HepG2 (cell line): ENCODE results near the gene OTUD7B. TPM values are rescaled to one million over a fixed set of nuclear protein-coding genes. Genes with fewer than 3 reads are reported as not detected.

Source experiments
- ATAC-seq: fragments of 200-7000 bp; cut with Tn5 transposase; 3 replicates; pipeline ENCODE4 v1.9.1; 2020; ENCODE audit warnings: mild to moderate bottlenecking, moderate library complexity
- BruUV-seq: library from RNA; stranded (reverse); fragments of 400-500 nt; replicated peaks from 2 replicates; lab custom pipeline; 2021; lab: Mats Ljungman, UMichigan
- CTCF ChIA-PET: fragments of 300-600 bp; formaldehyde crosslinking; extraction: SDS; loops from one replicate; lab custom pipeline; 2021; ENCODE audit warnings: low total read pairs, inconsistent platforms, low intra/inter-chr PET ratio; lab: Yijun Ruan, JAX
- POLR2A ChIA-PET: fragments of 350-600 bp; sonication (Branson Sonifier 250); formaldehyde crosslinking; loops from one replicate; lab custom pipeline; 2020; ENCODE audit warnings: antibody characterized with exemption, inconsistent platforms; lab: Yijun Ruan, JAX
- DNase-seq: peaks from one replicate; pipeline ENCODE4 v3.0.0-alpha.2; 2015; ENCODE audit warnings: low spot score
- FAIRE-seq: peaks from 3 replicates; lab custom pipeline; 2011; peaks lifted over from hg19 to GRCh38; lab: Jason Lieb, UNC
- H2AFZ ChIP-seq: one replicate; pipeline ENCODE4 v1.6.1; 2011; ENCODE audit warnings: low read length, inconsistent platforms
- H3K27ac ChIP-seq: fragments of 300-600 bp; 3 replicates; pipeline ENCODE4 v1.8.0; 2011; ENCODE audit warnings: mixed run types, mild to moderate bottlenecking, mixed read lengths, low read length, inconsistent platforms; ENCODE audit not compliant: insufficient read depth; ENCODE audit errors: extremely low read length
- H3K27me3 ChIP-seq, 2 experiments: fragments of 200-600 bp in 1 of 2; 2 replicates in 1 of 2; 3 replicates in 1 of 2; pipeline versions ENCODE4 v1.6.0 to v1.8.0; 2011; ENCODE audit warnings: low read length in 2 of 2, mild to moderate bottlenecking in 2 of 2, moderate library complexity in 2 of 2, inconsistent platforms in 1 of 2; ENCODE audit not compliant: insufficient read depth in 2 of 2, control insufficient read depth in 1 of 2
- H3K36me3 ChIP-seq, 2 experiments: fragments of 200-600 bp in 1 of 2; replicated peaks in 1 of 2; 2 replicates in 1 of 2; 3 replicates in 1 of 2; pipeline versions ENCODE4 v1.5.1 to v1.8.0; 2011; ENCODE audit warnings: low read length in 2 of 2, inconsistent platforms in 1 of 2; ENCODE audit not compliant: insufficient read depth in 2 of 2, control insufficient read depth in 1 of 2
- H3K4me1 ChIP-seq: 2 replicates; pipeline ENCODE4 v1.5.1; 2012; ENCODE audit warnings: low read length, inconsistent platforms; ENCODE audit not compliant: insufficient read depth
- H3K4me2 ChIP-seq: 2 replicates; pipeline ENCODE4 v1.6.0; 2011; ENCODE audit warnings: low read depth, low read length, inconsistent platforms
- H3K4me3 ChIP-seq, 3 experiments: fragments of 200-600 bp in 1 of 3; sonication (generic), shearing (Covaris generic) in 1 of 3; replicated peaks in 1 of 3; 2 replicates each; pipeline ENCODE4 v1.5.1; 2011 to 2016; ENCODE audit warnings: low read length in 3 of 3, inconsistent platforms in 2 of 3, low read depth in 2 of 3, mild to moderate bottlenecking in 2 of 3, control low read depth in 1 of 3, mixed read lengths in 1 of 3; ENCODE audit not compliant: insufficient read depth in 1 of 3
- H3K79me2 ChIP-seq: one replicate; pipeline ENCODE4 v1.6.1; 2011; ENCODE audit warnings: low read length, inconsistent platforms; ENCODE audit not compliant: insufficient read depth
- H3K9ac ChIP-seq: 2 replicates; pipeline ENCODE4 v1.6.0; 2011; ENCODE audit warnings: mild to moderate bottlenecking, low read depth, low read length, inconsistent platforms; ENCODE audit not compliant: insufficient read depth
- H3K9me3 ChIP-seq: 2 replicates; pipeline ENCODE4 v1.5.1; 2012; ENCODE audit warnings: mild to moderate bottlenecking, low read length
- H4K20me1 ChIP-seq: 2 replicates; pipeline ENCODE4 v1.6.0; 2011; ENCODE audit warnings: inconsistent platforms, mild to moderate bottlenecking, low read length, moderate library complexity; ENCODE audit not compliant: insufficient read depth
- SIN3A ChIP-seq: IDR thresholded peaks from 2 replicates; pipeline ENCODE4 v1.6.1; 2011; ENCODE audit warnings: low read depth, mild to moderate bottlenecking, control low read depth, low read length, borderline replicate concordance
- SRSF9 ChIP-seq: fragments of 200-400 bp; formaldehyde crosslinking; IDR thresholded peaks from 2 replicates; pipeline ENCODE4 v1.6.1; 2018; ENCODE audit warnings: borderline replicate concordance, mild to moderate bottlenecking, low read depth, low read length; ENCODE audit not compliant: insufficient read depth, poor library complexity, severe bottlenecking
- ZNF232 ChIP-seq: sonication (generic); formaldehyde crosslinking; IDR thresholded peaks from 2 replicates; pipeline ENCODE4 v1.4.0; 2020; ENCODE audit warnings: missing genetic modification reagents, borderline replicate concordance
- ZNF543 ChIP-seq: sonication (generic); formaldehyde crosslinking; IDR thresholded peaks from 2 replicates; pipeline ENCODE4 v1.4.0; 2020; ENCODE audit warnings: mild to moderate bottlenecking, missing genetic modification reagents
- WGBS: methylation state at CpG from one replicate; pipeline ENCODE4 v1.1.6; 2017; ENCODE audit warnings: low lambda C conversion rate; 5-methylcytosine and 5-hydroxymethylcytosine counted together
- in situ Hi-C: cut with HindIII; loops from 2 replicates; pipeline ENCODE4 v1.10.0; 2017; ENCODE audit warnings: low pct_unique_long_range_greater_than_20kb; ENCODE audit not compliant: extremely low pct_ligation_motif_present
- intact Hi-C: fragments of 100-400 bp; cut with micrococcal nuclease; formaldehyde crosslinking; loops from one replicate; pipeline ENCODE4 v1.10.0; 2022; ENCODE audit not compliant: unreplicated experiment
- polyA plus RNA-seq, 8 experiments: library from polyadenylated mRNA; depleted of rRNA in 3 of 8; stranded (reverse) in 7 of 8; unstranded in 1 of 8; fragments of >200 nt; fragmentation: Illumina TruSeq in 4 of 8; extraction: Trizol in 4 of 8; gene quantifications; 2 replicates each; pipeline versions ENCODE4 v1.2.1 to v1.2.3, GENCODE V29; 2011 to 2016; ENCODE audit warnings: low read depth in 4 of 8, missing spikeins in 1 of 8, mixed read lengths in 1 of 8; ENCODE audit not compliant: insufficient read depth in 1 of 8
- total RNA-seq, 5 experiments: library from RNA; depleted of rRNA; stranded (reverse); fragments of >200 nt; fragmentation: Illumina TruSeq; extraction: Trizol; gene quantifications; 2 replicates each; pipeline ENCODE4 v1.2.3, GENCODE V29; 2016; ENCODE audit warnings: low read depth in 1 of 5
- TF ChIP-seq, protein P1 (sequence below): sonication (generic); formaldehyde crosslinking; IDR thresholded peaks from 2 replicates; pipeline ENCODE4 v1.4.0; 2020; ENCODE audit warnings: missing genetic modification reagents
- TF ChIP-seq, protein P2 (sequence below): sonication (generic); formaldehyde crosslinking; IDR thresholded peaks from 2 replicates; pipeline ENCODE4 v1.4.0; 2020; ENCODE audit warnings: missing genetic modification reagents
- TF ChIP-seq, protein P3 (sequence below), 2 experiments: fragments of 450-650 bp in 1 of 2; sonication (generic) in 1 of 2; formaldehyde crosslinking; IDR thresholded peaks; 2 replicates each; pipeline versions ENCODE4 v1.5.0 to v1.8.0; 2020 to 2022; ENCODE audit warnings: mild to moderate bottlenecking in 1 of 2, missing genetic modification reagents in 1 of 2

OTUD7B gene
- total and polyA plus RNA-seq, 2 of the 13 experiments (the other 11 are each of a cell fraction or from before 2014, with no cell fraction given): 5.1 to 11.2 TPM

DNA sequence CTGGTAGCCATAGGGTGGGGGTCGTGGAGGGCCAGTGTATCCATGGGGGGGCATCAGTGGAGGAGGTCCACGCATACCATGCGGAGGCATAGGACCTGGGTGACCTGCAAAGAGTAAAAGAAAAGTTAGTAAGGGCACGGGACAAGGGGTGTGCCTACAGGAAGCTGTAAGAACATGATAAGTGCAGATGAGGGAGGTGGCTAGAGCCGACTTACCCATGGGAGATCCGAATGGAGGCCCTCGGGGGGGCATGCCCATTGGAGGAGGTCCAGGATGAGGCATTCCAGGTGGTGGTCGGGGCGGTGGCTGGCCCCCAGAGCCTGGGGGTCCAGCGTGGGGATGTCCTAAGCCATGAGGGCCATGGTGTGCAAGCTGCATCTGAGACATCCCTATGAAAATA, 86.9 kb downstream of the OTUD7B start (continued):
- TF ChIP-seq, protein P1, sequence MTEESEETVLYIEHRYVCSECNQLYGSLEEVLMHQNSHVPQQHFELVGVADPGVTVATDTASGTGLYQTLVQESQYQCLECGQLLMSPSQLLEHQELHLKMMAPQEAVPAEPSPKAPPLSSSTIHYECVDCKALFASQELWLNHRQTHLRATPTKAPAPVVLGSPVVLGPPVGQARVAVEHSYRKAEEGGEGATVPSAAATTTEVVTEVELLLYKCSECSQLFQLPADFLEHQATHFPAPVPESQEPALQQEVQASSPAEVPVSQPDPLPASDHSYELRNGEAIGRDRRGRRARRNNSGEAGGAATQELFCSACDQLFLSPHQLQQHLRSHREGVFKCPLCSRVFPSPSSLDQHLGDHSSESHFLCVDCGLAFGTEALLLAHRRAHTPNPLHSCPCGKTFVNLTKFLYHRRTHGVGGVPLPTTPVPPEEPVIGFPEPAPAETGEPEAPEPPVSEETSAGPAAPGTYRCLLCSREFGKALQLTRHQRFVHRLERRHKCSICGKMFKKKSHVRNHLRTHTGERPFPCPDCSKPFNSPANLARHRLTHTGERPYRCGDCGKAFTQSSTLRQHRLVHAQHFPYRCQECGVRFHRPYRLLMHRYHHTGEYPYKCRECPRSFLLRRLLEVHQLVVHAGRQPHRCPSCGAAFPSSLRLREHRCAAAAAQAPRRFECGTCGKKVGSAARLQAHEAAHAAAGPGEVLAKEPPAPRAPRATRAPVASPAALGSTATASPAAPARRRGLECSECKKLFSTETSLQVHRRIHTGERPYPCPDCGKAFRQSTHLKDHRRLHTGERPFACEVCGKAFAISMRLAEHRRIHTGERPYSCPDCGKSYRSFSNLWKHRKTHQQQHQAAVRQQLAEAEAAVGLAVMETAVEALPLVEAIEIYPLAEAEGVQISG (CRISPR knock-in tag): no peak

DNA sequence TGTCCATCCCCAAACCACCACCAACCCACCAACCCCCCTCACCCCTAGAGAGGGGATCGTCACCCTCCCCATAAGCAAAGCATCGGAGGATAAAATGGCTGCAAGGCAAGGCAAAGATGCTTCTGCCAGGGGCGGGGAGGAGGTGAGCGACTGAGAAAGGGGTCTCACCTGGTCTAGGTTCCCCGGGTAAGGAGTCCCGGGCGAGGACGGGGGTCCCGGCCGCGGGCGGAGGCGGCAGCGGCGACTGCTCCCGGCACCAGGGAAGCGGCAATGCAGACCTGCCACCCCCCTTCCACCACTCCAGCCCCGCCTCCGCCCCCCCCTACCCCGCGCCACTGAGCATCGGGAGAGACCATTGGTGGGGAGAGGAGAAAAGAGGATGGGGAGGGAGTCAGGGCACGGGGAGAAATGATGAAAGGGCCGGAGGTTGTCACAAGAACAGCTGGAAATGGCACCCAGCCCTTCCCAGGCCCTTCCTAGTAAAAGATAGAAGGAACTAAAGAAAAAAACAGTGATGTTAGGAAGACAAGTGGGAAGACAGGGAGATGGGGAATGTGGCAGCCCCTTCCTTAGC, 92.9 kb downstream of the OTUD7B start, which contains the start of gene SV2A:
SV2A (minus strand) TSS at position 274 of the 574 bp plus-strand sequence. CDS start 4,004 bp downstream, outside the sequence.
- H3K79me2 ChIP-seq: no peaks in the 10 kb centered on the region
- DNase-seq (peak; percentile 34), ATAC-seq (peak; percentile 75), FAIRE-seq (no peak)
- H3K4me2 ChIP-seq: peak within 1 kb of the TSS; percentile 86
- H2AFZ ChIP-seq: peak within 1 kb of the TSS; percentile 54
- no peak within 1 kb of the TSS for H3K27ac ChIP-seq
- H3K27me3 ChIP-seq: 0 out of 5 replicates have a peak, but pooled peaks cover 0 to 3% of the 10 kb centered on the region in 2 experiments
- in situ Hi-C loops (no loop called here), intact Hi-C loops (no loop called here)
- WGBS: under 1% methylated on average over 9 of the region's 24 CpGs
- ChIA-PET CTCF (no interaction called here), POLR2A (interaction anchor here (1.5 kb wide), 1 partner anchor 10 kb away, joined by 4 read pairs; no protein-coding TSS in a partner anchor)
- peak within 1 kb of the TSS; percentile 44; the same call in 1 of the 2 replicates for H3K9ac ChIP-seq
- no peaks in the 10 kb centered on the region for H4K20me1 ChIP-seq
- H3K9me3 ChIP-seq: no peaks in the 10 kb centered on the region
- BruUV-seq: no TSS peak
- peaks cover 28% of the 10 kb centered on the region for H3K4me1 ChIP-seq
- H3K36me3 ChIP-seq: peaks cover 0 to 4% of the 10 kb centered on the region in 2 experiments; a peak in 3 of 5 replicates
- peak within 1 kb of the TSS; percentile 59 to 73 (median 60) for H3K4me3 ChIP-seq
- TF ChIP-seq, protein P2, sequence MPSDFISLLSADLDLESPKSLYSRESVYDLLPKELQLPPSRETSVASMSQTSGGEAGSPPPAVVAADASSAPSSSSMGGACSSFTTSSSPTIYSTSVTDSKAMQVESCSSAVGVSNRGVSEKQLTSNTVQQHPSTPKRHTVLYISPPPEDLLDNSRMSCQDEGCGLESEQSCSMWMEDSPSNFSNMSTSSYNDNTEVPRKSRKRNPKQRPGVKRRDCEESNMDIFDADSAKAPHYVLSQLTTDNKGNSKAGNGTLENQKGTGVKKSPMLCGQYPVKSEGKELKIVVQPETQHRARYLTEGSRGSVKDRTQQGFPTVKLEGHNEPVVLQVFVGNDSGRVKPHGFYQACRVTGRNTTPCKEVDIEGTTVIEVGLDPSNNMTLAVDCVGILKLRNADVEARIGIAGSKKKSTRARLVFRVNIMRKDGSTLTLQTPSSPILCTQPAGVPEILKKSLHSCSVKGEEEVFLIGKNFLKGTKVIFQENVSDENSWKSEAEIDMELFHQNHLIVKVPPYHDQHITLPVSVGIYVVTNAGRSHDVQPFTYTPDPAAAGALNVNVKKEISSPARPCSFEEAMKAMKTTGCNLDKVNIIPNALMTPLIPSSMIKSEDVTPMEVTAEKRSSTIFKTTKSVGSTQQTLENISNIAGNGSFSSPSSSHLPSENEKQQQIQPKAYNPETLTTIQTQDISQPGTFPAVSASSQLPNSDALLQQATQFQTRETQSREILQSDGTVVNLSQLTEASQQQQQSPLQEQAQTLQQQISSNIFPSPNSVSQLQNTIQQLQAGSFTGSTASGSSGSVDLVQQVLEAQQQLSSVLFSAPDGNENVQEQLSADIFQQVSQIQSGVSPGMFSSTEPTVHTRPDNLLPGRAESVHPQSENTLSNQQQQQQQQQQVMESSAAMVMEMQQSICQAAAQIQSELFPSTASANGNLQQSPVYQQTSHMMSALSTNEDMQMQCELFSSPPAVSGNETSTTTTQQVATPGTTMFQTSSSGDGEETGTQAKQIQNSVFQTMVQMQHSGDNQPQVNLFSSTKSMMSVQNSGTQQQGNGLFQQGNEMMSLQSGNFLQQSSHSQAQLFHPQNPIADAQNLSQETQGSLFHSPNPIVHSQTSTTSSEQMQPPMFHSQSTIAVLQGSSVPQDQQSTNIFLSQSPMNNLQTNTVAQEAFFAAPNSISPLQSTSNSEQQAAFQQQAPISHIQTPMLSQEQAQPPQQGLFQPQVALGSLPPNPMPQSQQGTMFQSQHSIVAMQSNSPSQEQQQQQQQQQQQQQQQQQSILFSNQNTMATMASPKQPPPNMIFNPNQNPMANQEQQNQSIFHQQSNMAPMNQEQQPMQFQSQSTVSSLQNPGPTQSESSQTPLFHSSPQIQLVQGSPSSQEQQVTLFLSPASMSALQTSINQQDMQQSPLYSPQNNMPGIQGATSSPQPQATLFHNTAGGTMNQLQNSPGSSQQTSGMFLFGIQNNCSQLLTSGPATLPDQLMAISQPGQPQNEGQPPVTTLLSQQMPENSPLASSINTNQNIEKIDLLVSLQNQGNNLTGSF (CRISPR knock-in tag): no peak
- TF ChIP-seq ZNF543 (CRISPR knock-in tag): no peak
- TF ChIP-seq ZNF232 (CRISPR knock-in tag): no peak
- no peak for TF ChIP-seq SRSF9
- no peak for TF ChIP-seq SIN3A
- TF ChIP-seq, protein P3, sequence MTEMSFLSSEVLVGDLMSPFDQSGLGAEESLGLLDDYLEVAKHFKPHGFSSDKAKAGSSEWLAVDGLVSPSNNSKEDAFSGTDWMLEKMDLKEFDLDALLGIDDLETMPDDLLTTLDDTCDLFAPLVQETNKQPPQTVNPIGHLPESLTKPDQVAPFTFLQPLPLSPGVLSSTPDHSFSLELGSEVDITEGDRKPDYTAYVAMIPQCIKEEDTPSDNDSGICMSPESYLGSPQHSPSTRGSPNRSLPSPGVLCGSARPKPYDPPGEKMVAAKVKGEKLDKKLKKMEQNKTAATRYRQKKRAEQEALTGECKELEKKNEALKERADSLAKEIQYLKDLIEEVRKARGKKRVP (CRISPR knock-in tag; IDR thresholded peaks at IDR 0.05): 0 out of 4 replicates have a peak, but pooled peaks of 1 of the 2 experiments have one; percentile 30
